OCI-LY1 (cell line): ENCODE results near the gene CYP4A22.

Experiments
- H2AFZ ChIP-seq: fragments of 200-600 bp; sonication (generic), shearing (Covaris generic); 2 replicates; pipeline ENCODE4 v1.6.0; 2014; ENCODE audit warnings: antibody characterized with exemption, mild to moderate bottlenecking, low read length
- H3F3A ChIP-seq: fragments of 200-600 bp; sonication (generic), shearing (Covaris generic); 2 replicates; pipeline ENCODE4 v1.6.0; 2014; ENCODE audit warnings: mild to moderate bottlenecking, antibody characterized with exemption, low read length, moderate library complexity; ENCODE audit not compliant: insufficient read depth
- H3K27ac ChIP-seq: fragments of 200-600 bp; sonication (generic); 2 replicates; pipeline ENCODE4 v1.5.1; 2014; ENCODE audit warnings: low read length, mixed run types, mild to moderate bottlenecking, low read depth; ENCODE audit not compliant: poor library complexity, severe bottlenecking
- H3K27me3 ChIP-seq: fragments of 200-600 bp; sonication (generic); 2 replicates; pipeline ENCODE4 v1.6.0; 2014; ENCODE audit warnings: antibody characterized with exemption, mild to moderate bottlenecking, low read length, moderate library complexity; ENCODE audit not compliant: insufficient read depth
- H3K36me3 ChIP-seq: fragments of 200-600 bp; sonication (generic); 2 replicates; pipeline ENCODE4 v1.6.1; 2014; ENCODE audit warnings: mild to moderate bottlenecking, antibody characterized with exemption, low read length, moderate library complexity, mixed read lengths; ENCODE audit not compliant: insufficient read depth
- H3K4me1 ChIP-seq: fragments of 200-600 bp; sonication (generic); 2 replicates; pipeline ENCODE4 v1.5.1; 2014; ENCODE audit warnings: mild to moderate bottlenecking, low read length, moderate library complexity; ENCODE audit not compliant: insufficient read depth, severe bottlenecking
- H3K4me2 ChIP-seq: fragments of 200-600 bp; sonication (generic), shearing (Covaris generic); 2 replicates; pipeline ENCODE4 v1.6.1; 2014; ENCODE audit warnings: low read length
- H3K4me3 ChIP-seq: fragments of 200-600 bp; sonication (generic); 2 replicates; pipeline ENCODE4 v1.5.1; 2014; ENCODE audit warnings: low read length, low read depth, mild to moderate bottlenecking, mixed read lengths; ENCODE audit not compliant: poor library complexity, severe bottlenecking
- H3K79me2 ChIP-seq: fragments of 200-600 bp; shearing (Covaris generic); 2 replicates; pipeline ENCODE4 v1.6.1; 2016; ENCODE audit warnings: mixed run types, low read length, mixed read lengths; ENCODE audit not compliant: insufficient read depth
- H3K9ac ChIP-seq: fragments of 200-600 bp; sonication (generic), shearing (Covaris generic); 2 replicates; pipeline ENCODE4 v1.6.1; 2014; ENCODE audit warnings: mild to moderate bottlenecking, low read length, mixed read lengths
- H3K9me2 ChIP-seq: fragments of 200-600 bp; sonication (generic), shearing (Covaris generic); 2 replicates; pipeline ENCODE4 v1.6.1; 2014; ENCODE audit warnings: low read depth, mild to moderate bottlenecking, low read length, mixed read lengths
- H3K9me3 ChIP-seq: fragments of 200-600 bp; shearing (Covaris generic); 2 replicates; pipeline ENCODE4 v1.6.1; 2014; ENCODE audit warnings: low read length, mixed read lengths
- H4K20me1 ChIP-seq: fragments of 200-600 bp; sonication (generic), shearing (Covaris generic); 2 replicates; pipeline ENCODE4 v1.6.0; 2016; ENCODE audit warnings: mild to moderate bottlenecking, low read length; ENCODE audit not compliant: insufficient read depth
- CTCF ChIP-seq: fragments of 200-600 bp; sonication (generic), shearing (Covaris generic); IDR thresholded peaks from 2 replicates; pipeline ENCODE4 v1.5.1; 2017; ENCODE audit warnings: mild to moderate bottlenecking, antibody characterized with exemption, low read length, moderate library complexity, mixed read lengths
- EZH2 ChIP-seq: fragments of 200-600 bp; sonication (generic), shearing (Covaris generic); IDR thresholded peaks from 2 replicates; pipeline ENCODE4 v1.8.0; 2017; ENCODE audit warnings: borderline replicate concordance, mixed run types, mild to moderate bottlenecking, antibody characterized with exemption, low read length, moderate library complexity, mixed read lengths

Gene CYP4A22

GRCh38 chr1:47189844-47190508 lies 52.7 kb downstream of the CYP4A22 start, which contains the start of gene PDZK1IP1:
Gene PDZK1IP1, minus strand, starts transcription at chr1:47190036. Its CDS starts 104 bp downstream, at chr1:47189932.
- Histone ChIP-seq H3K79me2 (no peaks in the 10 kb centered on the region), H3K27ac (no peak within 1 kb of the TSS), H3K4me3 (no peak within 1 kb of the TSS), H4K20me1 (no peaks in the 10 kb centered on the region), H3K9me3 (no peaks in the 10 kb centered on the region), H3K4me1 (no peaks in the 10 kb centered on the region), H3K9ac (no peak within 1 kb of the TSS), H2AFZ (no peak within 1 kb of the TSS), H3K27me3 (no peaks in the 10 kb centered on the region; the same call in 1 of the 2 replicates), H3K4me2 (no peak within 1 kb of the TSS), H3K9me2 (no peaks in the 10 kb centered on the region), H3F3A (no peaks in the 10 kb centered on the region), H3K36me3 (no peaks in the 10 kb centered on the region)
- no peak for TF ChIP-seq EZH2
- TF ChIP-seq CTCF = no peak

- TF ChIP-seq EZH2 (no peak), CTCF (no peak)
- Histone ChIP-seq H3K36me3 (no peaks in the 10 kb centered on the region), H3K9me2 (no peaks in the 10 kb centered on the region), H2AFZ (no peak overlapping the region), H3K4me3 (no peak overlapping the region), H3K4me2 (no peak overlapping the region), H3F3A (no peaks in the 10 kb centered on the region), H3K27ac (no peak overlapping the region), H3K79me2 (no peaks in the 10 kb centered on the region), H3K9me3 (no peaks in the 10 kb centered on the region), H3K27me3 (no peaks in the 10 kb centered on the region; the same call in 1 of the 2 replicates), H3K9ac (no peak overlapping the region), H4K20me1 (no peaks in the 10 kb centered on the region), H3K4me1 (no peaks in the 10 kb centered on the region)
Measured at GRCh38 chr1:47190509-47190855, 53.2 kb downstream of the CYP4A22 start.

- no peaks in the 10 kb centered on the region for H3K9me2 ChIP-seq
- no peak overlapping the region for H3K4me2 ChIP-seq
- no peaks in the 10 kb centered on the region for H3K36me3 ChIP-seq
- H2AFZ ChIP-seq = no peak overlapping the region
- no peak overlapping the region for H3K9ac ChIP-seq
- TF ChIP-seq CTCF (no peak), EZH2 (no peak)
- H3K4me1 ChIP-seq = no peaks in the 10 kb centered on the region
- no peaks in the 10 kb centered on the region; the same call in 1 of the 2 replicates for H3K27me3 ChIP-seq
- H3K4me3 ChIP-seq = no peak overlapping the region
- no peaks in the 10 kb centered on the region for H4K20me1 ChIP-seq
- no peak overlapping the region for H3K27ac ChIP-seq
- H3K9me3 ChIP-seq = no peaks in the 10 kb centered on the region
- H3F3A ChIP-seq = no peaks in the 10 kb centered on the region
- no peaks in the 10 kb centered on the region for H3K79me2 ChIP-seq
Measured at GRCh38 chr1:47190857-47191256, 53.6 kb downstream of the CYP4A22 start.
